ENCODE data around the gene DIAPH2. TPM values are rescaled to one million over a fixed set of nuclear protein-coding genes. Genes with fewer than 3 reads are reported as not detected.

The DIAPH2 gene
- total RNA-seq, 1 donor from 2014 or later, result 7.9 TPM

DNA sequence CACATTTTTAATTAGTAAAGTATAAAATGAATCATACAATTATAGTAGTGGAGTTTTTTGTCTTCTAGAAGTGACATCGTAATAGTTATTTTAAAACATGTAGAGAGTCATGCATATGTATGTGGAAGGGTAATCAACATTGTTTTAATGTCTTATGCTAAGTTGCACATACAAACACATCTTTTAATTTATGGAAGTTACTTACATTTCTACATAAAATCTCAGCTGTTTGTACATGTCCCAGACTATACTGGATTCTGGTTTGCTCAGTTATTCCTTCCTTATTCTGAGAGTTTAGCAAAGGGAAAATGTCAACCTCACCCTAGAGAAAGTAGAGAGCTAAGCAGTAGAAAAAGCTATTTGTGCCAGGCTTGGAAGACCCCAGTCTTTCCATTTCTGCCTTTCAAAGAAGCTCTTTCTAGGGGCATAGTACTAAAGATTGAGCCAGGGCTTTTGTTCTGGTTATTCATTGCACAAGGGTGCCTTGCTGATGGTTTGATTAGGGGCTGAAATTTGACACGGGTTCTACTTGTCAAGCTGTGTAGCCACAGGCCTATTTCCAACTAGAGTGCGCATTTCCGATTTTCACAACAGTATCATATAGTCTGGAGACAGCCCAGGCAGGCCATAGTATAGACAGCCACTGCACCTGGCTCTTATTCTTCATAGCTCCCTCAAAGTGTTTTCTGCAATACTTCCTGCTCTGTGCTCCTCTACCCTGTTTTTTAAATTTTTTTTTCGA lies 305.4 kb downstream of the DIAPH2 start:
- Histone ChIP-seq H3K36me3 (ENCODE audit: control insufficient read depth, insufficient read depth, low read length) (no peaks in the 10 kb centered on the region), H3K4me3 (ENCODE audit: low read depth, low read length) (no peak overlapping the region), H3K27me3 (ENCODE audit: control insufficient read depth, insufficient read depth, low read length) (no peaks in the 10 kb centered on the region)
- DNase-seq (ENCODE audit: low read depth), result no peak
- TF ChIP-seq, protein P1, sequence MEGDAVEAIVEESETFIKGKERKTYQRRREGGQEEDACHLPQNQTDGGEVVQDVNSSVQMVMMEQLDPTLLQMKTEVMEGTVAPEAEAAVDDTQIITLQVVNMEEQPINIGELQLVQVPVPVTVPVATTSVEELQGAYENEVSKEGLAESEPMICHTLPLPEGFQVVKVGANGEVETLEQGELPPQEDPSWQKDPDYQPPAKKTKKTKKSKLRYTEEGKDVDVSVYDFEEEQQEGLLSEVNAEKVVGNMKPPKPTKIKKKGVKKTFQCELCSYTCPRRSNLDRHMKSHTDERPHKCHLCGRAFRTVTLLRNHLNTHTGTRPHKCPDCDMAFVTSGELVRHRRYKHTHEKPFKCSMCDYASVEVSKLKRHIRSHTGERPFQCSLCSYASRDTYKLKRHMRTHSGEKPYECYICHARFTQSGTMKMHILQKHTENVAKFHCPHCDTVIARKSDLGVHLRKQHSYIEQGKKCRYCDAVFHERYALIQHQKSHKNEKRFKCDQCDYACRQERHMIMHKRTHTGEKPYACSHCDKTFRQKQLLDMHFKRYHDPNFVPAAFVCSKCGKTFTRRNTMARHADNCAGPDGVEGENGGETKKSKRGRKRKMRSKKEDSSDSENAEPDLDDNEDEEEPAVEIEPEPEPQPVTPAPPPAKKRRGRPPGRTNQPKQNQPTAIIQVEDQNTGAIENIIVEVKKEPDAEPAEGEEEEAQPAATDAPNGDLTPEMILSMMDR (IDR thresholded peaks at IDR 0.05; ENCODE audit: insufficient read depth, low read length, severe bottlenecking), result no peak
- FAIRE-seq, result no peak

DNA sequence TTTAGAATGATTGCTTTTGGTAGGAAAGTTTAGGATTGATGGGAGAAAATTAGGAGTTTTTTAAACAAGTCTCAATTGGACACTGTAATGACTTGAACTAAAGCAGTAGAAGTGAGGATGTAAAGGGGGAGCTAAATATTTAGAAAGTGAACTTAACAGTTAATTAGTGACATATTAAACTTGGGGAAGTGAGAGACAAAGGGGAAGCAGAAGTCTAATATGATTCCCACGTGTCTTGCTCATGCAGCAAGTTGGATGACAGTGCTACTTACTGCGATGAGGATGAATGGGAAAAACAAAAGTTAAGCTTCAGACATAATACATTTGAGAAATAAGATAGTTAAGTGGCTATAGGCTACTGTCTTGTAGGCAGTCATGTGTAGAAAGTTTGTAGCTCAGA lies 309.5 kb downstream of the DIAPH2 start:
- no peaks in the 10 kb centered on the region for H3K27me3 ChIP-seq (ENCODE audit: control insufficient read depth, insufficient read depth, low read length)
- no peaks in the 10 kb centered on the region for H3K36me3 ChIP-seq (ENCODE audit: control insufficient read depth, insufficient read depth, low read length)
- DNase-seq (ENCODE audit: low read depth), result no peak
- no peak overlapping the region for H3K4me3 ChIP-seq (ENCODE audit: low read depth, low read length)
- TF ChIP-seq, protein P1 (IDR thresholded peaks at IDR 0.05; ENCODE audit: insufficient read depth, low read length, severe bottlenecking), result no peak
- no peak for FAIRE-seq

DNA sequence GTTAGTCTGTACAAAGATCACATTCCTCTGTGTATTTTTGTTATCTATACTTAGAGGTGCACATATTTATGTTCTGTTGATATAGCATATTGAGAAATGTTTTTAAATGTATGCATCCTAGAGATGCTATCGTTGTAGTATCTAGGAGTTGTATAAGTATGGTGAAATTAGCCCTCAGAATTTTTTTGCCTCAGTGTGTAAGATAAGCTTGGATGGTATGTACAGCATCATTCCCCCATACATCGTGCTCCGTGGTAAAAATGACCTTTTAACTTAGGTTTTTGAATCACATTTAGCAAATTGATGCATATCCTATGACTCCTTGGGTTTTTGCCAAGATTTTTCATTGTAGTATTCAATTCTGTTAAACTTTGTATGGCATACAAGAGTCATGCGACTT lies 312.6 kb downstream of the DIAPH2 start:
- TF ChIP-seq, protein P1 (IDR thresholded peaks at IDR 0.05; ENCODE audit: insufficient read depth, low read length, severe bottlenecking), result no peak
- no peak overlapping the region for H3K4me3 ChIP-seq (ENCODE audit: low read depth, low read length)
- H3K27me3 ChIP-seq (ENCODE audit: control insufficient read depth, insufficient read depth, low read length), result no peaks in the 10 kb centered on the region
- DNase-seq (ENCODE audit: low read depth) (no peak), FAIRE-seq (no peak)
- H3K36me3 ChIP-seq (ENCODE audit: control insufficient read depth, insufficient read depth, low read length), result no peaks in the 10 kb centered on the region

DNA sequence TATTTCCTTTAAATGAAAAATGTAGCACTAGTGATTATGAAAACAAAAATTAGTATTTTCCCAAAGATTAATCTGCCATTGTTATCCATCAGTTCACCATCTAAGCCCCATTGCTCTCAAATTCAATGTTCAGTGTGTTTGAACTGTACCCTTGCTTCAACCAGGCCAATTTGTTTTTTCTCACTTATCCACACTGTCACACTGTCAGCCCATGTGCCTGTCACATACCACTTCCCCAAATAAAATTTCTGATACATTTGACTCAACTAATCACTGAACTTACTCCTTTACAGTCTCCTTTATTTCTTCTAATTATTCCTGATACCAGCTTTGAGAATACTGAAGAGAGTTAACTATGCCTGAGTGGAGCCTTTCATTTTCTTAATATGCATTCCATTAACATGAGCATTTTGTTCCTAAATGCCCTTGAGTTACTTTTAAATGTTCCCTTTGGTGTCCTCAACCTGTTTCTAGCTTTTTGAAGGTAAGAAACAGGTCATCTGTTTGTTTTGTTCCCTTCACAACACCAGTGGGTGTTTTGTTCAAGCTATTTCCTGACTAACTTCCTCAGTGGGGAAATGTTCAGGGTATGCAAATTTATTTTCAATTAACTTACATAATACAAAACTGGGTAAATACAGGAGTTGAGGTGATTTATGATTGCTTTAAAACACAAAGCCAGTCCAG lies 316.2 kb downstream of the DIAPH2 start:
- Histone ChIP-seq H3K36me3 (ENCODE audit: control insufficient read depth, insufficient read depth, low read length) (no peaks in the 10 kb centered on the region), H3K27me3 (ENCODE audit: control insufficient read depth, insufficient read depth, low read length) (no peaks in the 10 kb centered on the region), H3K4me3 (ENCODE audit: low read depth, low read length) (no peak overlapping the region)
- DNase-seq (ENCODE audit: low read depth), result no peak
- TF ChIP-seq, protein P1 (IDR thresholded peaks at IDR 0.05; ENCODE audit: insufficient read depth, low read length, severe bottlenecking), result no peak
- FAIRE-seq, result no peak

DNA sequence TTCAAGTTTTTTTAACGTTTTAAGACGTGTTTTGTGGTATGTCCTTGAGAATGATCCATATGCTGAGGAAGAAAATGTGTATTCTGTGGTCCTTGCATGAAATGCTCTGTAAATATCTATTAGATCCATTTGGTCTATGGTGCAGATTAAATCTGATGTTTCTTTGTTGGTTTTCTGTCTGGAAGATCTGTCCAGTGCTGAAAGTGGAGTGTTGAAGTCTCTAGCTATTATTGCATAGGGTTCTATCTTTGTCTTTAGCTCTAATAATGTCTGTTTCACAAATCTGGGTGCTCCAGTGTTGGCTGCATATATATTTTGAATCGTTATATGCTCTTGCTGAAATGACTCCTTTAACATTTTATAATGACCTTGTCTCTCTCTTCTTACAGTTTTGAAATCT lies 321.5 kb downstream of the DIAPH2 start:
- no peaks in the 10 kb centered on the region for H3K36me3 ChIP-seq (ENCODE audit: control insufficient read depth, insufficient read depth, low read length)
- H3K4me3 ChIP-seq (ENCODE audit: low read depth, low read length), result no peak overlapping the region
- no peaks in the 10 kb centered on the region for H3K27me3 ChIP-seq (ENCODE audit: control insufficient read depth, insufficient read depth, low read length)
- FAIRE-seq (no peak), DNase-seq (ENCODE audit: low read depth) (no peak)
- TF ChIP-seq, protein P1 (IDR thresholded peaks at IDR 0.05; ENCODE audit: insufficient read depth, low read length, severe bottlenecking), result no peak
